Measurements from ENCODE around the gene BTBD9. TPM values are rescaled to one million over a fixed set of nuclear protein-coding genes. Genes with fewer than 3 reads are reported as not detected.
A peak's percentile ranks its signal among the peaks of the same experiment; 100 is the strongest.

BTBD9 gene
- total RNA-seq, 2 donors from 2014 or later, result 15.3 to 23.6 TPM

DNA sequence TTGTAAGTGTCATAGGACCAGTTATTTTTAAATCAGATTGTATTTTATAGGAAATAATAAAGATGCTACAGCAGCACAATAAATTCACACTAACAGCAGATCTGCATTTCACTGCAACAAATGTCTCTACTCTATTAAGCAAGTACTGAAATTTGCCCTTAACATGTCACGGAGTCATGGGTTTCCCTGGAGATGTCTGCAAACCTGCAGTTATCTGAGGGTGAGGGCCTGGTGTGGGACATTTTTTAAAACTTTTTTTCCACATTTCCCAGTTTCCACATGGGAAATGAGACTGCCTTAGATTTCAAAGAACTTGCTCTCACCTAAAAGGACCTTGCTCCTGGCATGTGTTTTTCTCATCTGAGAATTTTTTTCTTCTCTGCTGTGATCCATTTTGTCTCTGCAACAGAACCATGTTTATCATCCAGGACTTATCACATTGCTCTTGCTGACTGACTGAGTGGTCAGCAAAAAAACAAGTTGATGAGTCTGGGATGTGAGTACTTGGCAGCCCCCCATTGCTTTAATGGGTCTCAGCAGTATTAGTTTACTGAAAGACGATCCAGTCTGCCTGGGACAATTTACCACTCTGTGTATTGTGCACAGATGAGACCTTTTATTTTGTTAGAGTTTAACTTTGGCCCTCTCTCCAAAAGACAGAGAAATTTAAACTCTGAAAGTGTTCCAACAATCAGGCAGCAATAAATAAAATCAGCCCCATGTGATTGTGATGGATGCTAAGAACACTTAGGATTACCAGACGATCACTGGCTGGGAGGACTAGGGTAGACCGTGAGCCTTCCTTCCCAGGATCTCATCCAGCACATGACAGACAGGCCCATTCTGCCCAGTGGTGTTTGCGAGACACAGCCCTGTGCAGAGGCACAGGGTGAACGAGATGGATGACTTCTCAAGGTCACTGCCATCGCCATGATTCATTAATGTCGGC, 268.8 kb downstream of the BTBD9 start:
- Histone ChIP-seq H3K4me3 (no peak overlapping the region), H3K9me3 (no peaks in the 10 kb centered on the region), H3K36me3 (no peaks in the 10 kb centered on the region), H3K4me1 (no peaks in the 10 kb centered on the region), H3K27ac (no peak overlapping the region), H3K9ac (ENCODE audit: low read depth in 2 of 2, low read length in 2 of 2) (no peak overlapping the region), H3K27me3 (no peaks in the 10 kb centered on the region)
- TF ChIP-seq, protein P1, sequence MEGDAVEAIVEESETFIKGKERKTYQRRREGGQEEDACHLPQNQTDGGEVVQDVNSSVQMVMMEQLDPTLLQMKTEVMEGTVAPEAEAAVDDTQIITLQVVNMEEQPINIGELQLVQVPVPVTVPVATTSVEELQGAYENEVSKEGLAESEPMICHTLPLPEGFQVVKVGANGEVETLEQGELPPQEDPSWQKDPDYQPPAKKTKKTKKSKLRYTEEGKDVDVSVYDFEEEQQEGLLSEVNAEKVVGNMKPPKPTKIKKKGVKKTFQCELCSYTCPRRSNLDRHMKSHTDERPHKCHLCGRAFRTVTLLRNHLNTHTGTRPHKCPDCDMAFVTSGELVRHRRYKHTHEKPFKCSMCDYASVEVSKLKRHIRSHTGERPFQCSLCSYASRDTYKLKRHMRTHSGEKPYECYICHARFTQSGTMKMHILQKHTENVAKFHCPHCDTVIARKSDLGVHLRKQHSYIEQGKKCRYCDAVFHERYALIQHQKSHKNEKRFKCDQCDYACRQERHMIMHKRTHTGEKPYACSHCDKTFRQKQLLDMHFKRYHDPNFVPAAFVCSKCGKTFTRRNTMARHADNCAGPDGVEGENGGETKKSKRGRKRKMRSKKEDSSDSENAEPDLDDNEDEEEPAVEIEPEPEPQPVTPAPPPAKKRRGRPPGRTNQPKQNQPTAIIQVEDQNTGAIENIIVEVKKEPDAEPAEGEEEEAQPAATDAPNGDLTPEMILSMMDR (IDR thresholded peaks at IDR 0.05), result no peak
- peak; percentile 20 for DNase-seq
- intact Hi-C loops (cut with DNase I), result no loop called here

DNA sequence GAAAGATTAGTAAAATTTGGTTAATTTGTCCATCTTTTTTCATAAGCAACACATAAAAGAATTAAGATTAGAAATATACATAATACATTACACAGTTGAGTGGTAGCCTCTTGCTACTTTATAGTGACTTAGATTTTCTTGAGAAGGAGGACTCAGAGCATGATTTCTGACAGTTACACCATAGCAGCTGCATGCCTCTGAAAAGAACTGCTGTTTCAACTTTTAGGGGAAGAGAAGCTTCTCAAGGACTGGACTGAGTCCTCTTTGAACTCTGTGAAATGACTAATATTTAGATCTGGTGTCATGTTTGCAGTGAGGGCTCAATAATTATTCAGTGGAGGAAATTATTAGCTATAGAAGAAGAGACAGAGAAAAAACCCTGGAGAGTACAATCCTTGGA, 272.5 kb downstream of the BTBD9 start:
- no peak overlapping the region for H3K27ac ChIP-seq
- H3K27me3 ChIP-seq, result no peaks in the 10 kb centered on the region
- no peaks in the 10 kb centered on the region for H3K36me3 ChIP-seq
- no peak overlapping the region for H3K4me3 ChIP-seq
- no peak overlapping the region for H3K9ac ChIP-seq (ENCODE audit: low read depth in 2 of 2, low read length in 2 of 2)
- H3K9me3 ChIP-seq, result no peaks in the 10 kb centered on the region
- TF ChIP-seq, protein P1 (IDR thresholded peaks at IDR 0.05), result no peak
- H3K4me1 ChIP-seq, result no peaks in the 10 kb centered on the region
- intact Hi-C loops (cut with DNase I), result no loop called here
- no peak for DNase-seq

DNA sequence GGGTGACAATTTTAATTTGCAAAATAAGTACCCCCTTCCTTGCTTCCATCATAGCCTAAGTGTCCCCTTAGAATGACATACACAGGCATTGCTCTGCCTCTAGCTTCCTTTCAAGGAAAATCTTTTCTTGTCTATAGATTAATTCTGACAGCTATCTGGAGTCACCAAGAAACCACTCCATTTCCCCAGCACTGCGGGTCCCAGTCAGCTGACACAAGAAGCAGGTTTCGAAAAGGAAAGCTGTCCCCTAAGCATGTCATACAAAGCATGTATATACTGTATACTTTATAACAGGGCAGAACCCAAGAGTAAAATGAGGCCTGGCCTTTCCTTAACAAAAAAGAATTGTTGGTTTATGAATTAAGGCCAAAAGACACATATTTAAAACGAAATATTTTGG, 273.5 kb downstream of the BTBD9 start:
- Histone ChIP-seq H3K4me1 (no peaks in the 10 kb centered on the region), H3K27ac (no peak overlapping the region), H3K9me3 (no peaks in the 10 kb centered on the region), H3K27me3 (no peaks in the 10 kb centered on the region), H3K4me3 (no peak overlapping the region), H3K9ac (ENCODE audit: low read depth in 2 of 2, low read length in 2 of 2) (no peak overlapping the region), H3K36me3 (no peaks in the 10 kb centered on the region)
- intact Hi-C loops (cut with DNase I), result no loop called here
- TF ChIP-seq, protein P1 (IDR thresholded peaks at IDR 0.05), result no peak
- no peak for DNase-seq

DNA sequence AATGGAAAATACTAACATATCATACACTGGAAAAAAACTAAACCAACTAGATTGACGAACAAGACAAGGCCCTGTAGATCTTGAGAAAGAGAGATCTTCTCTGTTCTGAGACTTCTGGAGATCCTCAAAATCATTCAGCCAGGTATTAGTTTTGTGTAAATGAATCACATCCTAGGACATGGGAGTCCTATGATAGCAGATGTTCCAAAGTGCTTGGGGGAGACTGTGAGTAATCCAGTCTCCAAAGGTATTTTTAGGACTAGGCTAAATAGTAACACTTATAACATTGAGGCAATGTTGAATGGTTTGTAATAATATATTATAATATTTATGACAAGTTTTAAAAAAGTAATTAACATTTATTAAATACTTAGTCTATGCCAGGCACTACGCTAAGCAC, 275.0 kb downstream of the BTBD9 start:
- TF ChIP-seq, protein P1 (IDR thresholded peaks at IDR 0.05), result no peak
- Histone ChIP-seq H3K9ac (ENCODE audit: low read depth in 2 of 2, low read length in 2 of 2) (no peak overlapping the region), H3K27me3 (no peaks in the 10 kb centered on the region), H3K4me1 (no peaks in the 10 kb centered on the region), H3K4me3 (no peak overlapping the region), H3K9me3 (no peaks in the 10 kb centered on the region), H3K27ac (no peak overlapping the region), H3K36me3 (no peaks in the 10 kb centered on the region)
- DNase-seq, result no peak
- intact Hi-C loops (cut with DNase I), result no loop called here

DNA sequence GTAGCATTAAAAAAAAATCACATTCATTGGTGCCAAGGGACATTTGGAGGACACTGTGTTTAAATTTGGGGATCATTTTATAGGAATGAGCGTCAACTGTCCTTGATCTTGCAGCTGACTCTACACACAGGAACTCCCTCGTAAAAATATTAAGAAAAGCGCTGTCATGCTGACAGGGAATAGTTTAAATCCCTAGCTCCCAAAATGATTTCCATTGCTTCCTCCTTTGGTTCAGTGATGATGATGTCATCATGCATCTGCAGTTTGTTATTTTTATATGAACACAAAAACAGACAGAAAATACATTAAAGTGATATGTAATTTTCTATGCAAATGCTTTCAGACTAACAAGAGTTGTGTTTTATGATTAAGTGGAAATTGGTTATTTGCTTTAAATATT, 275.6 kb downstream of the BTBD9 start:
- H3K27me3 ChIP-seq, result no peaks in the 10 kb centered on the region

More for the DNA sequence above, 275.6 kb downstream of the BTBD9 start:
- Histone ChIP-seq H3K9ac (ENCODE audit: low read depth in 2 of 2, low read length in 2 of 2) (no peak overlapping the region), H3K4me1 (no peaks in the 10 kb centered on the region), H3K27ac (no peak overlapping the region), H3K4me3 (no peak overlapping the region), H3K9me3 (no peaks in the 10 kb centered on the region), H3K36me3 (no peaks in the 10 kb centered on the region)
- intact Hi-C loops (cut with DNase I), result no loop called here
- no peak for DNase-seq
- TF ChIP-seq, protein P1 (IDR thresholded peaks at IDR 0.05), result no peak

All from colonic mucosa (tissue), 4 donors.